Inferior parietal cortex (tissue), 1 donor: ENCODE measurements around the gene TCEA2.
"Not testable (repeated sequence)": the region's sequence is repeated elsewhere in the genome, so short reads cannot be mapped to it uniquely, and the experiment has no call there.

ENCODE experiments used
- DNase-seq: peaks from one replicate; pipeline ENCODE4 v3.0.0-alpha.2; 2016; ENCODE audit errors: extremely low spot score

TCEA2 gene

GRCh38 chr20:64077876-64078551 lies 15.0 kb downstream of the TCEA2 start:
- no peak for DNase-seq

GRCh38 chr20:64078934-64079272 lies 15.9 kb downstream of the TCEA2 start:
- DNase-seq = no peak

GRCh38 chr20:64079273-64080012 lies 16.4 kb downstream of the TCEA2 start, which contains the start of gene RGS19:
Gene RGS19 (minus strand): TSS chr20:64079518. CDS start chr20:64076886, 2,632 bp downstream.
- no peak for DNase-seq

- DNase-seq = no peak
Measured at GRCh38 chr20:64080013-64080812, 17.2 kb downstream of the TCEA2 start, which contains the start of gene OPRL1. Gene OPRL1 (plus strand): TSS chr20:64080082. CDS start chr20:64092721, 12,639 bp downstream.

- DNase-seq = no peak
Measured at GRCh38 chr20:64080813-64081623, 18.0 kb downstream of the TCEA2 start.

- no peak for DNase-seq
Measured at GRCh38 chr20:64081624-64081964, 18.6 kb downstream of the TCEA2 start.

- DNase-seq = no peak
Measured at GRCh38 chr20:64082126-64082731, 19.2 kb downstream of the TCEA2 start.

- no peak for DNase-seq
Measured at GRCh38 chr20:64082820-64083377, 19.9 kb downstream of the TCEA2 start.

- no peak for DNase-seq
Measured at GRCh38 chr20:64083378-64083803, 20.4 kb downstream of the TCEA2 start.

- no peak for DNase-seq
Measured at GRCh38 chr20:64083804-64084684, 21.0 kb downstream of the TCEA2 start, which contains the start of gene LKAAEAR1. Gene LKAAEAR1 (minus strand): TSS chr20:64084398. CDS start chr20:64084219, 179 bp downstream.

- no peak for DNase-seq
Measured at GRCh38 chr20:64084685-64085152, 21.7 kb downstream of the TCEA2 start.

- no peak for DNase-seq
Measured at GRCh38 chr20:64086801-64087200, 23.8 kb downstream of the TCEA2 start.

- DNase-seq = not testable (repeated sequence)
Measured at GRCh38 chr20:64087226-64087825, 24.3 kb downstream of the TCEA2 start.

GRCh38 chr20:64088586-64088985 lies 25.6 kb downstream of the TCEA2 start:
- DNase-seq = not testable (repeated sequence)

GRCh38 chr20:64090165-64090564 lies 27.2 kb downstream of the TCEA2 start:
- DNase-seq = no peak

GRCh38 chr20:64091340-64091739 lies 28.3 kb downstream of the TCEA2 start:
- no peak for DNase-seq

- no peak for DNase-seq
Measured at GRCh38 chr20:64091770-64092169, 28.8 kb downstream of the TCEA2 start.

GRCh38 chr20:64092258-64093012 lies 29.4 kb downstream of the TCEA2 start:
- no peak for DNase-seq
